Trophoblast cell (in vitro differentiated cells and primary cell): ENCODE data around the gene PDGFRB.

Source experiments
- DNase-seq, 2 donors: peaks; one replicate each; pipeline ENCODE4 v3.0.0-alpha.2; 2016
- H2AFZ ChIP-seq: 2 replicates; pipeline ENCODE4 v1.6.1; 2013; ENCODE audit warnings: low read length, moderate library complexity, mild to moderate bottlenecking; ENCODE audit not compliant: insufficient read depth, poor library complexity
- H2AK5ac ChIP-seq: 2 replicates; pipeline ENCODE4 v1.6.1; 2013; ENCODE audit warnings: mild to moderate bottlenecking, low read length
- H2BK120ac ChIP-seq: 2 replicates; pipeline ENCODE4 v1.6.1; 2013; ENCODE audit warnings: low read length, mild to moderate bottlenecking, moderate library complexity; ENCODE audit not compliant: insufficient read depth, poor library complexity
- H2BK12ac ChIP-seq: 2 replicates; pipeline ENCODE4 v1.6.1; 2013; ENCODE audit warnings: mild to moderate bottlenecking, low read length, moderate library complexity
- H2BK5ac ChIP-seq: 2 replicates; pipeline ENCODE4 v1.6.1; 2013; ENCODE audit warnings: low read length, low read depth, moderate library complexity, mild to moderate bottlenecking; ENCODE audit not compliant: poor library complexity
- H3K14ac ChIP-seq: 2 replicates; pipeline ENCODE4 v1.6.1; 2013; ENCODE audit warnings: mild to moderate bottlenecking, low read length
- H3K18ac ChIP-seq: 2 replicates; pipeline ENCODE4 v1.6.1; 2013; ENCODE audit warnings: mild to moderate bottlenecking, low read length
- H3K23ac ChIP-seq: 2 replicates; pipeline ENCODE4 v1.6.1; 2013; ENCODE audit warnings: low read length
- H3K27ac ChIP-seq: 2 replicates; pipeline ENCODE4 v1.5.1; 2013; ENCODE audit warnings: low read depth, mild to moderate bottlenecking, inconsistent platforms, low read length, moderate library complexity
- H3K27me3 ChIP-seq: 2 replicates; pipeline ENCODE4 v1.6.1; 2013; ENCODE audit warnings: inconsistent platforms, mild to moderate bottlenecking, low read length, moderate library complexity; ENCODE audit not compliant: insufficient read depth
- H3K36me3 ChIP-seq, 2 experiments: 1 replicate in 1 of 2; 2 replicates in 1 of 2; pipeline ENCODE4 v1.6.1; 2013; ENCODE audit warnings: low read length in 2 of 2, mild to moderate bottlenecking in 2 of 2, moderate library complexity in 1 of 2; ENCODE audit not compliant: insufficient read depth in 2 of 2, control insufficient read depth in 1 of 2
- H3K4ac ChIP-seq: 2 replicates; pipeline ENCODE4 v1.6.1; 2013; ENCODE audit warnings: low read depth, mild to moderate bottlenecking, low read length, moderate library complexity
- H3K4me1 ChIP-seq, 2 experiments: 1 replicate in 1 of 2; 2 replicates in 1 of 2; pipeline ENCODE4 v1.6.1; 2013; ENCODE audit warnings: low read length in 2 of 2, mild to moderate bottlenecking in 2 of 2, moderate library complexity in 1 of 2; ENCODE audit not compliant: insufficient read depth in 2 of 2, control insufficient read depth in 1 of 2
- H3K4me2 ChIP-seq: 2 replicates; pipeline ENCODE4 v1.6.1; 2013; ENCODE audit warnings: inconsistent platforms, mild to moderate bottlenecking, low read length, moderate library complexity
- H3K4me3 ChIP-seq: 2 replicates; pipeline ENCODE4 v1.5.1; 2013; ENCODE audit warnings: mild to moderate bottlenecking, low read depth, low read length, inconsistent platforms
- H3K79me1 ChIP-seq: one replicate; pipeline ENCODE4 v1.6.1; 2013; ENCODE audit warnings: low read length
- H3K79me2 ChIP-seq: 2 replicates; pipeline ENCODE4 v1.6.1; 2013; ENCODE audit warnings: low read length, mild to moderate bottlenecking; ENCODE audit not compliant: control insufficient read depth, insufficient read depth, poor library complexity
- H3K9ac ChIP-seq: 2 replicates; pipeline ENCODE4 v1.6.1; 2013; ENCODE audit warnings: mild to moderate bottlenecking, low read length
- H3K9me3 ChIP-seq: 2 replicates; pipeline ENCODE4 v1.6.1; 2013; ENCODE audit warnings: low read depth, mild to moderate bottlenecking, control low read depth, inconsistent platforms, low read length; ENCODE audit not compliant: insufficient read depth
- H4K12ac ChIP-seq: 2 replicates; pipeline ENCODE4 v1.6.1; 2013; ENCODE audit warnings: low read depth, mild to moderate bottlenecking, low read length, moderate library complexity
- H4K8ac ChIP-seq: 2 replicates; pipeline ENCODE4 v1.6.1; 2013; ENCODE audit warnings: low read depth, mild to moderate bottlenecking, low read length, moderate library complexity
- H4K91ac ChIP-seq: one replicate; pipeline ENCODE4 v1.6.1; 2013; ENCODE audit warnings: low read depth, mild to moderate bottlenecking, low read length, moderate library complexity
- WGBS: extraction: QIAGEN DNeasy Blood & Tissue Kit; methylation state at CpG from one replicate; pipeline ENCODE4 v1.1.7; 2013; ENCODE audit warnings: missing lambda C conversion rate; ENCODE audit not compliant: insufficient read length, insufficient coverage; ENCODE audit errors: extremely low coverage; 5-methylcytosine and 5-hydroxymethylcytosine counted together

Gene PDGFRB

GRCh38 chr5:150126921-150127265 is 28.8 kb downstream of the PDGFRB start:
- Histone ChIP-seq H3K18ac (no peak overlapping the region), H2AK5ac (peak overlapping the region; percentile 10), H4K12ac (peak overlapping the region; percentile 6), H3K4me3 (no peak overlapping the region), H3K23ac (no peak overlapping the region), H2BK120ac (no peak overlapping the region), H3K27me3 (no peaks in the 10 kb centered on the region), H3K79me1 (peaks cover 9% of the 10 kb centered on the region), H3K4me1 (peaks cover 0 to 8% of the 10 kb centered on the region in 2 experiments), H3K4me2 (no peak overlapping the region), H3K14ac (no peak overlapping the region), H3K9ac (no peak overlapping the region), H2AFZ (no peak overlapping the region), H3K9me3 (peaks cover 5% of the 10 kb centered on the region), H4K8ac (no peak overlapping the region), H4K91ac (peak overlapping the region; percentile 56), H3K36me3 (peaks cover 60 to 75% of the 10 kb centered on the region in 2 experiments), H3K79me2 (peaks cover 2% of the 10 kb centered on the region), H3K4ac (no peak overlapping the region), H3K27ac (no peak overlapping the region), H2BK5ac (no peak overlapping the region), H2BK12ac (peak overlapping the region; percentile 3)
- no CpG with 5 or more reads among the region's 6 CpGs for WGBS
- no peak for DNase-seq

DNA sequence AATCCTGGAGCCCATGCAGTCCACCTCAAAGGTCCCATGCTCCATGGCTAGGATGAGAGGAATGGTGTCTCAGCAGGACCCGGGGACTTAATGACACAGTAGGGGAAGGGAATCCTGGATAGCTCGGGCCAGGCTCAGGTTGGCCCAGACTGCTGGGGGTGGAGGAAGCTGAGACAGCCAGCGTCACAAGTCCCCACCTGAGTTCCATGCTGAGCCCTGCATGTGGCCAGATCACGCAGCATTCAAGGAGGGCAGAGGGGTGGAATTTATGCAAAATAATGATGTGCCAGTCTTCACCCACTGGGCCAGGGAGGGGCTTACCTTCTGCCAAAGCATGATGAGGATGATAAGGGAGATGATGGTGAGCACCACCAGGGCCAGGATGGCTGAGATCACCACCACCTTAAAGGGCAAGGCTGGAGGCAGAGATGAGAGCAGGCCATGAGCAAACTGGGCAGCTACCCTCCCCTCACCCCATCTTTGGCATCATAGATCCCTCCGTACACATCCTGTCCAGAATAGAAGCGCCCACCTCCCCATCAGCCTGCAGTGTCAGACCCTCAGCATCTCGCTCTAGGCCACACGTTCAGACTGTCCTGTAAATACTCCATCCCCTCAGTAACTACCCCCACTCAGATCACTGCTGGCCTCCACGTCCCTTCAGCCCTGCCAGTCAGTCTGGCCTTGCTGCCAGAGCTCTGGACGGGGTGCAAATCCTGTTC is 29.3 kb downstream of the PDGFRB start:
- H3K9me3 ChIP-seq, result peaks cover 5% of the 10 kb centered on the region
- peak overlapping the region; percentile 6 for H4K12ac ChIP-seq
- no peak overlapping the region for H3K9ac ChIP-seq
- no peak overlapping the region for H2BK120ac ChIP-seq
- H2AFZ ChIP-seq, result no peak overlapping the region
- peaks cover 0 to 8% of the 10 kb centered on the region in 2 experiments for H3K4me1 ChIP-seq
- H3K27me3 ChIP-seq, result no peaks in the 10 kb centered on the region
- H3K14ac ChIP-seq, result no peak overlapping the region
- H2BK5ac ChIP-seq, result no peak overlapping the region
- no peak overlapping the region for H3K27ac ChIP-seq
- no peak overlapping the region for H4K91ac ChIP-seq
- WGBS, result no CpG with 5 or more reads among the region's 10 CpGs
- no peak overlapping the region for H2BK12ac ChIP-seq
- no peak overlapping the region for H3K4me2 ChIP-seq
- H3K4me3 ChIP-seq, result no peak overlapping the region
- no peak overlapping the region for H3K18ac ChIP-seq
- no peak overlapping the region for H4K8ac ChIP-seq
- H3K4ac ChIP-seq, result no peak overlapping the region
- H3K23ac ChIP-seq, result no peak overlapping the region
- H3K36me3 ChIP-seq, result peaks cover 62 to 77% of the 10 kb centered on the region in 2 experiments
- peaks cover 2% of the 10 kb centered on the region for H3K79me2 ChIP-seq
- peaks cover 9% of the 10 kb centered on the region for H3K79me1 ChIP-seq
- no peak for DNase-seq
- no peak overlapping the region for H2AK5ac ChIP-seq

DNA sequence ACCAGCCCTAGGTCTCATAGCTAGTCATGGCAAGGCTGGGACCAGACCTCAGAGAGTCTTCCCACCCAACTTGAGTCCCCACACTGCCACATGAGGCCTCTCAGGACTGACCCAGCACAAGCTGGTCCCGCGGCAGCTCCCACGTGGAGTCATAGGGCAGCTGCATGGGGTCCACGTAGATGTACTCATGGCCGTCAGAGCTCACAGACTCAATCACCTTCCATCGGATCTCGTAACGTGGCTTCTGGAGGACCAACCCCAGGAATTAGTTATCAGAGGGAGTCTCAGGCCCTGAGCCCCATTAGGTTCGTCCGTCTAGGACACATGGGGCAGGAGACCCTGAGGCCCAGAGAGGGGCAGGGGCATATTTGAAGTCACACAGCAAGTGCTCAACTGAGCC is 30.3 kb downstream of the PDGFRB start:
- peaks cover 8% of the 10 kb centered on the region for H3K9me3 ChIP-seq
- no peak overlapping the region for H3K27ac ChIP-seq
- peaks cover 6% of the 10 kb centered on the region for H3K79me1 ChIP-seq
- H4K8ac ChIP-seq, result no peak overlapping the region
- no peak overlapping the region for H3K9ac ChIP-seq
- H3K23ac ChIP-seq, result no peak overlapping the region
- no peak overlapping the region for H2BK12ac ChIP-seq
- no peak overlapping the region for H3K4me2 ChIP-seq
- H3K4me3 ChIP-seq, result no peak overlapping the region
- H3K4ac ChIP-seq, result no peak overlapping the region
- H2BK5ac ChIP-seq, result no peak overlapping the region
- H3K18ac ChIP-seq, result no peak overlapping the region
- H3K79me2 ChIP-seq, result peaks cover 2% of the 10 kb centered on the region
- no peak for DNase-seq
- H3K14ac ChIP-seq, result no peak overlapping the region
- WGBS, result no CpG with 5 or more reads among the region's 10 CpGs
- H2BK120ac ChIP-seq, result no peak overlapping the region
- H2AFZ ChIP-seq, result no peak overlapping the region
- no peak overlapping the region for H4K91ac ChIP-seq
- no peaks in the 10 kb centered on the region for H3K27me3 ChIP-seq
- H3K4me1 ChIP-seq, result peaks cover 0 to 6% of the 10 kb centered on the region in 2 experiments
- H2AK5ac ChIP-seq, result no peak overlapping the region
- H4K12ac ChIP-seq, result no peak overlapping the region
- H3K36me3 ChIP-seq, result peaks cover 68 to 84% of the 10 kb centered on the region in 2 experiments

DNA sequence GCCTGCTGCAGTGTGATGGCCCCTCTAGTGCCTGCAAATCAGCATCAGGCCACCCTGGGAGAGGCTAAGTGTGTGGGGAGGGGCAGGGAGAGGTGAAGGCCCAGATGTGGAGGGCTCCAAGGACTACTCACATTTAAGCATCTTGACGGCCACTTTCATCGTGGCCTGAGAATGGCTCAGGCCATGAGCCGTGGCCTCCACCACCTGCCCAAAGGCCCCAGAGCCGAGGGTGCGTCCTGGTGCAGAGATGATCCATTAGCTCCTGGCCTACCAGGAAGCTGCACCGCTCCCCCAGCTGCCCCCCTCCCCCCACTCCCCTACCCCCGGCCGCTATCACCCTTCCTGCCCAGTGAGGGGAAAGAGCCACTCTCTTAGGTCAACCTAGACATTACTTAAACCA is 31.0 kb downstream of the PDGFRB start:
- H2AK5ac ChIP-seq, result no peak overlapping the region
- H2BK120ac ChIP-seq, result no peak overlapping the region
- peaks cover 2% of the 10 kb centered on the region for H3K79me2 ChIP-seq
- no peak overlapping the region for H3K23ac ChIP-seq
- no peak overlapping the region for H2BK5ac ChIP-seq
- no peak overlapping the region for H3K27ac ChIP-seq
- no peak for DNase-seq
- peaks cover 6% of the 10 kb centered on the region for H3K79me1 ChIP-seq
- H2BK12ac ChIP-seq, result no peak overlapping the region
- no peak overlapping the region for H2AFZ ChIP-seq
- WGBS, result no CpG with 5 or more reads among the region's 8 CpGs
- no peak overlapping the region for H4K8ac ChIP-seq
- H3K4me2 ChIP-seq, result no peak overlapping the region
- H4K91ac ChIP-seq, result no peak overlapping the region
- H3K9ac ChIP-seq, result no peak overlapping the region
- peaks cover 7% of the 10 kb centered on the region for H3K9me3 ChIP-seq
- H3K4me1 ChIP-seq, result peaks cover 0 to 3% of the 10 kb centered on the region in 2 experiments
- peaks cover 71 to 88% of the 10 kb centered on the region in 2 experiments for H3K36me3 ChIP-seq
- no peak overlapping the region for H4K12ac ChIP-seq
- no peak overlapping the region for H3K18ac ChIP-seq
- H3K14ac ChIP-seq, result no peak overlapping the region
- H3K27me3 ChIP-seq, result no peaks in the 10 kb centered on the region
- H3K4ac ChIP-seq, result no peak overlapping the region
- no peak overlapping the region for H3K4me3 ChIP-seq
